NB4 (cell line): ENCODE measurements around the gene TM2D3.
"Not testable (repeated sequence)": the region's sequence is repeated elsewhere in the genome, so short reads cannot be mapped to it uniquely, and the experiment has no call there.

Experiments used
- DNase-seq: peaks from one replicate; pipeline ENCODE4 v3.0.0; 2010; ENCODE audit warnings: low read depth
- H3K4me3 ChIP-seq: one replicate; pipeline ENCODE4 v1.5.1; 2011; ENCODE audit warnings: mild to moderate bottlenecking, low read depth, low read length, moderate library complexity
- CTCF ChIP-seq: IDR thresholded peaks from one replicate; pipeline ENCODE4 v1.5.1; 2012; ENCODE audit warnings: low read depth, low read length
- MAX ChIP-seq: IDR thresholded peaks from 2 replicates; pipeline ENCODE4 v1.6.1; 2011; ENCODE audit warnings: low read depth, low read length
- MYC ChIP-seq: IDR thresholded peaks from 2 replicates; pipeline ENCODE4 v1.6.1; 2011; ENCODE audit warnings: low read depth, low read length
- POLR2A ChIP-seq: IDR thresholded peaks from 2 replicates; pipeline ENCODE4 v1.6.1; 2011; ENCODE audit warnings: mild to moderate bottlenecking; ENCODE audit not compliant: insufficient read length; ENCODE audit errors: extremely low read depth

Gene TM2D3

DNA sequence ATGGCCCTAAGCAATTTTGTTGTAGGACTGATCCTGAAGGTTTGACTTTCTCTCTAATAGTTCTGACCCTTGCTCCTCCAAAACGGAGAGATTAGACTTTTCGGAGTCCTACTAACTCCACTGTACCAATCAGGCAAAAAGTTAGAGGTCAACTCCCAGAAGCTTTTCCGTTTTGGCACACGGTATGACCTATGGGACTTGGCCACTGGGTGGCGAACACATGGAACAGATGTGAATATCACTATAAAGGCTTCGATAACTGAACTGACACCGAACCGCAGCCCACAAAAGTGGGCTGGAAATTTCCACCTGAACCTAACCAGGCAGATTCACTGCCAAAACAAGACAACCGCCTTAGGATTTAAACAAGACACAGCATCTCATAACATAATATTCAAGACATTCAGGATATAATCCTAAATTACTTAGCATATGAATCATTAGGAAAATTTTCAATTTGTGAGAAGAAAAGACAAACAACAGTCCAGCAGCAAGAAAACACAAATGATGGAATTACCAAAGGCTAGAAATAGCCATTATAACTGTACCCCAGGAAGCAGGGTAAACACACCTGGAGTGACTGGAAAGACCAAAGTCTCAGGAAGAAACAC, 12.2 kb upstream of the TM2D3 start:
- DNase-seq, result peak; percentile 18
- TF ChIP-seq CTCF (peak; percentile 29), MYC (no peak)
- no peak overlapping the region for H3K4me3 ChIP-seq

GRCh38 chr15:101662203-101662602, 10.0 kb upstream of the TM2D3 start:
- H3K4me3 ChIP-seq, result no peak overlapping the region
- DNase-seq, result no peak
- TF ChIP-seq MAX, result no peak

- no peak for DNase-seq
- TF ChIP-seq CTCF, result no peak
- no peak for TF ChIP-seq POLR2A
- TF ChIP-seq MAX, result no peak
- no peak for TF ChIP-seq MYC
Observed at GRCh38 chr15:101660005-101660404, 7.8 kb upstream of the TM2D3 start.

DNA sequence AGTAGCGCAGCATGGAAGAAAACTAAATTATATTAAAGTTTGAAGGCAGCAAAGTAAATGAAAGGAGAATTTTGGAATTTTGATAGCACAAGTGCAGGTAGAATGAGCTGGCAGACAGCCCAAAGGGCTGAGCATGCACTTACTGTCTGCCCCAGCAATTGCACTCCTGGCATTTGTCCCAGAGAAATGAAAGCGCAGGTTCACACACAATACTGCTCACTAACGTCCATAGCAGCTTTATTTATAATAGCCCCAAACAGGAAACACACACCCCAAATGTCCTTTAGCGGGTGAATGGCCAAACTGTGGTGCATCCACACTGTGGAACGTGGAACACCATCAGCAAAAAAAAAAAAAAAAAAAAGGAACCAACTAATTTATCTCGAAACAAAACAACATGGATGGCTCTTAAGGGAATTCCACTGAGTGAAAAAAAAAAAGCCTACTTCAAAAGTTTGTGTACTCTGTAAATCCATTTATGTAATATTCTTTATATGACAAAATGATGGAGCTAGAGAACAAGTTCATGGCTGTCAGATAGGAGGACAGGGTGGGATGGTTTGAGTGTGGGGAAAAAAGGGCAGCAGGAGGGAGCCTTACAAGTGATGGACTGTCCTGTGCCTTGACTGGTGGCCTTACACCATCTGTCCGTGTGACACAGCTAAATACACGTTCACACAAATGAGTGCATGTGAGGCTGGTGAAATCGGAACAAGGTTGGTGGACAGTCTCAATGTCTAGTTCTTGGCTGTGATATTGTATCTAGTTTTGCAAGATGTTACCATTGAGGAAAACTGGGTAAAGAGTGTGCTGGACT, 6.0 kb upstream of the TM2D3 start:
- H3K4me3 ChIP-seq, result no peak overlapping the region
- DNase-seq, result no peak
- TF ChIP-seq POLR2A (no peak), MAX (no peak), CTCF (no peak), MYC (no peak)

More at GRCh38 chr15:101660005-101660404, 7.8 kb upstream of the TM2D3 start:
- no peak overlapping the region for H3K4me3 ChIP-seq

DNA sequence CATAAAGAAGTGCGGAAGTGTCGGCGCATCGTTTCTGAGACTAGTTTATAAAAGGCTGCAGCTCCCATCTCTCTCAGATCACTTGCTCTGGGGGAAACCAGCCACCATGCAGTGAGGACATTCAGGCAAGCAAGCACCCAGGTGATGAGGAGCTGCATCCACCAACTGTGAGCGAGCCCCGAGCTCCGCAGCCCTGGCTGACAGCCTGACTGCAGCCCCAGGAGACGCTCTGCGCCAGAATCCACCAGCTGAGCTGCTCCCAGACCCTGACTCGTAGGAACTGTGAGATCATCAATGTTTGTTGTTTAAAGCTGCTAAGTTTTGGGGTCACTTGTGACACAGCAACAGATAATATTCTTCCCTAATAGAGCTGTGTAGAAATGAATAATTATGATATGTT, 5.0 kb upstream of the TM2D3 start:
- no peak for TF ChIP-seq MAX
- TF ChIP-seq MYC, result no peak
- TF ChIP-seq CTCF, result no peak
- no peak for TF ChIP-seq POLR2A
- no peak overlapping the region for H3K4me3 ChIP-seq
- no peak for DNase-seq

DNA sequence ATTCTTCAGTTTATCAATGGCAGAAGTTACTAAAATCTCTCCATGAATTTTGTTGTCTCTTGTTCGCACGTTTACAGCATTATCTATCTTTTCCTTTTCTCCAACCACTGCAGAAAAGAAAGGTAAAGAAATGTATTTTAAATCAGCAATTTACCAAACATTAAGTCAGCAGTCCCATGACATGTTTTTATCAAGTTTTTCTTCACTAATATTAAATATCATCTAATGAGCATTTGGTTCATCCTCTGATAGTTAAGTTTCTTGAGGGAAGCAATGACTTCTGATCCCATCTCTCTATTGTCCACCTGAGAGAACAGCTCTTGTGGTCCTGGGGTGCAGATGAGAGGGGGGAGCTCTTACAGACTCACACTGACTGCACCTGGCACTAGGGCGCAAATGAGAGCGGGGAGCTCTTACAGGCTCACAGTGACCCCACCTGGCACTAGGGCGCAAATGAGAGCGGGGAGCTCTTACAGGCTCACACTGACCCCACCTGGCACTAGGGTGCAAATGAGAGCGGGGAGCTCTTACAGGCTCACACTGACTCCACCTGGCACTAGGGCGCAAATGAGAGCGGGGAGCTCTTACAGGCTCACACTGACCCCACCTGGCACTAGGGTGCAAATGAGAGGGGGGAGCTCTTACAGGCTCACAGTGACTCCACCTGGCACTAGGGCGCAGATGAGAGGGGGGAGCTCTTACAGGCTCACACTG, 2.6 kb upstream of the TM2D3 start:
- not testable (repeated sequence) for H3K4me3 ChIP-seq
- peak; percentile 44 for TF ChIP-seq CTCF
- peak; percentile 72 for DNase-seq
